T follicular helper cell (primary cell): Measurements from ENCODE around the gene MFSD12.
A peak's percentile ranks its signal among the peaks of the same experiment; 100 is the strongest.
"Not testable (repeated sequence)": the region's sequence is repeated elsewhere in the genome, so short reads cannot be mapped to it uniquely, and the experiment has no call there.

Experiments
- DNase-seq: peaks from one replicate; pipeline ENCODE4 v3.0.0-alpha.2; 2020; ENCODE audit warnings: low read depth

Gene MFSD12

DNA sequence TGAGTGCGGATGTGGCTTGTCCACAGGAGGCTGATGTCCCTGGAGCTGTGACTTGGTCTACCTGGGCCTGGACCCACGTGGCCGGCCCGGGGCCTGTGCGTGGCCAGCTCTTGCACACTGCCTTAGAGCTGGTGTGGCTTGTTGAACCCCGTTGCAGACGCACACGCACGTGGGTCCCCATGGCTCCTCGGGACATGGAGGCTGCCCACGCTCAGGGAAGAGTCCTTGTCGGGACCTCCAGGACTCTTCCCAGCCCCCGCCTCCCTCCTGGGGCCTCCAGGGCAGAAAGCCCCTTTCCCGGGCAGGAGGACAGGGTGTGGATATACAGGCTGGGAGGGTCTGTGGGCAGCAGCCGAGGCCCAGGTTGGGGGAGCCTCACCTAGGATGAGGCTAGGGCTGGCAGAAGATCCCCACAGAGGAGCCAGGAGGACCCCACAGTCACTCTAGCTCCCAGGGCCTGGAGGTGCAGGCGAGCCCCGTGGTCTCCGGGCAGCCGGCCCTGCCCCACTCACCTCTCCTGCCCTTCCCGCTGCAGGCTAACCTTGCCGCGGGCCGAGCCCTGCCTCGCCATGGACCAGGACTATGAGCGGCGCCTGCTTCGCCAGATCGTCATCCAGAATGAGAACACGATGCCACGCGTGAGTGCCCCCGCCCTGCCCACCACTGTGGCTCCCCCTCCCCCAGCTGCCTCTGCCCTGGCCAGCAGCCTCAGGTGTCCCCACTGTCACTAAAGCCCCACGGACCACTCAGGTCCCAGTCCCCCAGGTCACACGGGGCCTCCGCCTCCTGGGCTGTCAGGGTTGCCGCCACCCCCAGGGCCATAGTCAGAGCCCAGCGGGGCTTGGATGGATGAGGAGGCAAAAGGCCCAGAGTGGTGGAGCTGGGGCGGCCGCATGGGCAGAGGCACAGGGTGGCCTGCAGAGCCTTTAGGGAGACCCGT, 34.7 kb downstream of the MFSD12 start:
- DNase-seq = no peak

GRCh38 chr19:3521104-3521445, 36.3 kb downstream of the MFSD12 start:
- no peak for DNase-seq

DNA sequence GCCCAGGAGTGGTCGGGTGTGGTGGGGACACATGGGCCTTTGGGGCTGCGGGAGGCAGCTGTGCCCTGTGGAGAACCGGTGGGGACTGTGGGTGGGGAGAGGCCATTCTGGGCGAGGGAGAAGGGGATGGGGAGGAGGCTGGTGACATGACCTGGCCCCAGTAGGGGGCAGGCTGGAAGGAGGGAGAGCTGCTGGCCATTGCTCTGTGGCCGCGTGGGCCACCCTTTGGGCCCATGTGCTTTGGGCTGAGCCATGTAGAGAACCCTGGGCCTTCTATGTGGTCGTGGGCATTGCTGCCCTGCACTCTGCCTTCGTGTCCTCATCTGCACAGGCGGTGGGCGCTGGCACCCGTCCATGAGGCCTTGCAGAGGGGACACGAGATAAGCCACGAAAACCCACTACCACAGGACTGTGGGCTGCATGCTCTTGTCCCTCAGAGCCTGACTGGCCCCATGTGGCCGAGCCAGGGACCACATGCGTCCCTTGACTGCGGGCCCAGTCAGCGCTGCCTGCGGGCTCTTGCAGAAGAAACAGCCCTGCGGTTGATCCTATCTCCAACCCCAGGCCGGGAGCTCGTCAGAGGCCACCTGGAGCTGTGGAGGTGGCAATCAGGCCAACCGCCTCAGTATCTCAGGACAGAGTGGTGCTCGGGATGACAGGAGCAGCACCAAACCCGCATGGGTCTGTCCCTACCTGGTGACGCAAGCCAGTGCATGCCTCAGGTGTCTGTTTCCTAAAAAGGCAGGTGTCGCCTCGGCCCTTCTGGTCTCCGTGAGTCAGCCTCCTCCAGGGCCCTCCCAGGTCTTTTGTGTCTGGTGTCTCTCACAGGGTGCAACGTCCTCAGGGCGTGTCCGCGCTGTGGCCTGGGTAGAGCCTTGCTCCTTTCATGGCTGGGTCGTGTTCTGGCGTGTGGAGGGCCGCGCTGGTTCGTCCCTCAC, 37.0 kb downstream of the MFSD12 start:
- no peak for DNase-seq

DNA sequence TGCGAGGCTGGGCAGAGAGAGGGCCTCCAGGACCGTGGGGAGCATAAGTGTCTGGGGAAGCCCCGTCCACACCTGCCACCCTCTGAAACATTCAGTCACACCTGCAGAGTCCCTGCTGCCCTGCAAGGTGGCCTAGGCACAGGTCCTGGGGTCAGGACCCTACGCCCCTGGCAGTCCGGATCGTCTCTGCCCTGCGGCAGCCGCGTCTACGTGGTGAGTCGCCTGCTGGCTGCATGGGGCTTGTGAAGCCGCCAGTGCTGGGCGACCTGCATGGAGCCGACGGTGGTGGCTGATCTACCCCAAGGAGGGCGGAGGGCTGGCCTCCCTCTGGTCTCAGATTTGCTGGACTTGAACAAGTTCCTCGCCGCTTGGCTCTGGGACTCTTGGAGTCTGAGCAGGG, 38.3 kb downstream of the MFSD12 start:
- no peak for DNase-seq

GRCh38 chr19:3518659-3519058, 38.7 kb downstream of the MFSD12 start:
- no peak for DNase-seq

GRCh38 chr19:3518255-3518654, 39.1 kb downstream of the MFSD12 start:
- DNase-seq = no peak

DNA sequence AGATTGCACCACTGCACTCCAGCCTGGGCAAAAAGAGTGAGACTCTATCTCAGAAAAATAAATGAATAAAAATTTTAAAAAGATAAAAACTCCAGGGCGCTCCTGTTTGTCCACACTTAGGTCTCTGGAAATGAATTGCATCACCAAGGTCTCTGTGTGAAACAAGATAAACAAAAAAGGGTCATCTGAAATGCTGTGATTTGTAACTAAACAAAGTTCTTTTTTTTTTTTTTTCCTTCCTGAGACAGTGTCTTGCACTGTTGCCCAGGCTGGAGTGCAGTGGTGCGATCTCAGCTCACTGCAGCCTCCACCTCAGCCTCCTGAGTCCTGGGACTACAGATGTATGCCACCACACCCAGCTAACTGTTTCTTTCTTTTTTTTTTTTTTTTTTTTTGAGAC, 39.7 kb downstream of the MFSD12 start:
- no peak for DNase-seq

- peak; percentile 48 for DNase-seq
Observed at GRCh38 chr19:3516675-3517207, 40.6 kb downstream of the MFSD12 start.

DNA sequence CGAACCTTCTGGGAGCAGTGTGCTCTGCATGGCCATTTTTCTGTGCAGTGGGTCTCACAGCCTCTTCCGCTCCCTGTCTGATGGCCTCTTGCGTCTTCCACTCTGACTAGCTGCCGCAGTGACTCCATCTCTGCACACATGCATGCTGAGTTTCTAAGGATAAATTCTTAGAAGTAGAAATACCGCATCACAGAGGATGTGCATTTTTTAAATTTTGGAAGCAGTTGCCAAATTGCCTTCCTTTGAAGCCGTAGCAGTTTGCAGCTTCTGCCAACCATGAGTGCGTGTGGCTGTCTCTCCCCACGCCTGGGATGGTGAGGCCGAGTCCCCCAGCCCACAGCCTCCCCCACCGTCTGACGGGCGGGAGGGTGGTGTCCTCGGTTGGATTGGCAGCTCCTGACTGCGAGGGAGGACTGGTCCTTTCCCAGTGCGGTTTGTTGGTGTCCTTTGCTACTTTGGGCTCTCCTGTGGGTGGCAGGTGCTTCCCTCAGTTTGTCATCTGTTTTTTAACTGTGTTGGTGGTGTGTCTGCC, 41.4 kb downstream of the MFSD12 start:
- no peak for DNase-seq

DNA sequence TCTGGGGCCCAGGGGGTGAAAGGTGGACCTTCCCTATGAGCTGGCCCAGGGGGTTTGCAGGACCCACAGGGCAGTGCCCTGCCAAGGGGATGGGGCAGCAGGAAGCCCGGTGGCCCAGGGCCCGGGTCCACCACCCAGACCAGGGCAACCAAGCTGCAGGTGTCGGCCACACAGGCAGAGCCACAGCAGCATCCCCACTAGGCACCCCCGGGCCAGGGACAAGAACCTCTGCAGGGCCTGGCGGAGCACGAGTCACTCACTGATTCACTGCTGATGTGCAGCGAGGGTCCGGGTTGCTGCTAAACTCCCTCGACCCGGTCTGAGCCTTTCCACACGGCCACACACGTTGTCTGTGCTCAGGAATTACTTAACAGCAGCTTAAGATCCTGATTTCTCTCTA, 42.5 kb downstream of the MFSD12 start:
- no peak for DNase-seq

GRCh38 chr19:3513229-3514140, 43.9 kb downstream of the MFSD12 start:
- no peak for DNase-seq

GRCh38 chr19:3512562-3513228, 44.7 kb downstream of the MFSD12 start:
- DNase-seq = no peak

DNA sequence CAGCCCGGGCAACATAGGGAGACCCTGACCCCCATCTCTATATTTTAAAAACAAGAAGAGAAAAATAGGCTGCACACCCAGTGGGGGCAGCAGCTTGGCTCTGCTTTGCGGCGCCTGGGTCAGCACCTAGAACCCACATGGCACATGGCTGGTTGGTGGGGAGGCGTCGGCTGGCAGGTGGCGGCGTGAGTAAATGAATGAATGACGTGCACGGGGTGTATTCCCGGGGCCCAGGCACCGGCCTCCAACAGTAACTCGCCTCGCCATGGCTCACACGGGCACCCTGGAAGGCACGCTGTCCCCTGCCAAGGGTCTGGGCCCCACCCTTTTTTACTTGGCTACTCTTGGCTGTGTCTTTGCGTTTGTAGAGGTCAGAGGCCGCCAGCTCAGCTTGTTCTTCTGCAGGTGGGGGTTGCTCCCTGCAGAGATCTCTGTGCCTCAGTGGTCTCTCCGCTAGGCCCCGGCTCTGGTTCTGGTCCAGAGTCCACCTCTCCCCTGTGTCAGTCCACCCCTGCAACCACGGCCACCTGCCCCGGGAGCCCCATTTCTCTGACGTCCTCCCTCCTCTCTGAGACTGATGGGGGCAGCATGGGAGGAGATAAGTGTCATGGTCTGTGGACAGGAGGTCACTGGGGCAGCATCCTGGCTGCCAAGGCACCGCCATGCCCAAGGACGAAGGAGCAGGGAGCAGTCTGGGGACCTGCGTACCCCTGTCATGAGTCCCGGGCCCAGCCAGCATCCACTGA, 45.7 kb downstream of the MFSD12 start:
- DNase-seq = no peak

DNA sequence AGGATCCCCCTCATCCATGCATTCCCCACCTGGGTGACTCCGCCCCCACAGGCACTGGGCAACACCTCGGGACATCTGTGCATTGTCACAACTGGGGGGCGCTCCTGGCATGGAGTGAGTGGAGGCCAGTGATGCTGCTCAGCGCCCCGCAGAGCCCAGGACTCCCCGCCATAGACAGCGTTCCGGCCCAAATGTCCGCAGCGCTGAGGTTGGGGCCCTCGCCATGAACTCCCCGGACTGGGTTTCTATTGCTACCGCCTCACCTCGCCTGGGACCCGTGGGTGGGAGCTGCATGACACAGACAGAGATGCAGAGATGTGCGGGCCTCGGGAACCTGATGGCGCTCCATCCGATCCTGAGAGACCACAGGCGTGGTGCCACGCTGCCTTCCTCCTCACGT, 46.7 kb downstream of the MFSD12 start:
- no peak for DNase-seq

GRCh38 chr19:3509566-3509989, 47.8 kb downstream of the MFSD12 start:
- DNase-seq = no peak

- no peak for DNase-seq
Observed at GRCh38 chr19:3508771-3509535, 48.4 kb downstream of the MFSD12 start.

- DNase-seq = not testable (repeated sequence)
Observed at GRCh38 chr19:3508121-3508661, 49.2 kb downstream of the MFSD12 start.

GRCh38 chr19:3507371-3508120, 49.8 kb downstream of the MFSD12 start:
- peak; percentile 36 for DNase-seq
